Activated B cell treated with CpG ODN at 0.5 μM for 24 hours (primary cell): ENCODE results near the gene SH2D6. TPM values are rescaled to one million over a fixed set of nuclear protein-coding genes. Genes with fewer than 3 reads are reported as not detected.

ENCODE experiments used
- ATAC-seq: fragments of 200-7000 bp; cut with Tn5 transposase; one replicate; pipeline ENCODE4 v1.10.0; 2021; ENCODE audit warnings: low read depth, mild to moderate bottlenecking, moderate library complexity
- CTCF ChIA-PET: fragments of 350-600 bp; sonication (Branson Sonifier 250); formaldehyde crosslinking; loops from one replicate; lab custom pipeline; 2021; ENCODE audit warnings: antibody characterized with exemption; lab: Charles Lee
- POLR2A ChIA-PET: fragments of 350-600 bp; sonication (Branson Sonifier 250); formaldehyde crosslinking; loops from one replicate; lab custom pipeline; 2021; ENCODE audit warnings: antibody characterized with exemption; lab: Charles Lee
- DNase-seq: peaks from one replicate; pipeline ENCODE4 v3.0.0; 2022
- H3K27ac Mint-ChIP-seq: one replicate; pipeline ENCODE4 v1.8.0; 2020; ENCODE audit warnings: mixed read lengths
- H3K27me3 Mint-ChIP-seq: one replicate; pipeline ENCODE4 v1.8.0; 2021; ENCODE audit warnings: mixed read lengths
- H3K36me3 Mint-ChIP-seq: one replicate; pipeline ENCODE4 v1.8.0; 2021; ENCODE audit warnings: low read depth, mixed read lengths
- H3K4me1 Mint-ChIP-seq: one replicate; pipeline ENCODE4 v1.8.0; 2021; ENCODE audit warnings: mixed read lengths
- H3K4me3 Mint-ChIP-seq: one replicate; pipeline ENCODE4 v1.8.0; 2020; ENCODE audit warnings: mild to moderate bottlenecking, mixed read lengths
- H3K9me3 Mint-ChIP-seq: one replicate; pipeline ENCODE4 v1.8.0; 2020; ENCODE audit warnings: mixed read lengths
- CTCF ChIP-seq: fragments of 200-600 bp; IDR thresholded peaks from one replicate; pipeline ENCODE4 v1.8.0; 2022; ENCODE audit warnings: antibody characterized with exemption, mild to moderate bottlenecking
- intact Hi-C: fragments of 100-400 bp; cut with micrococcal nuclease; formaldehyde crosslinking; loops from one replicate; pipeline ENCODE4 v1.15.1; 2024
- total RNA-seq: library from RNA; stranded (reverse); gene quantifications from 2 replicates; pipeline ENCODE4 v1.2.3, GENCODE V29; 2022

The SH2D6 gene
- total RNA-seq, 1 donor from 2014 or later: 1.6 TPM

- intact Hi-C loops: no loop called here
- TF ChIP-seq CTCF: no peak
- CTCF ChIA-PET: no interaction called here
Measured at GRCh38 chr2:85458601-85459563, 40.4 kb downstream of the SH2D6 start.

GRCh38 chr2:85459771-85460170, 41.3 kb downstream of the SH2D6 start:
- ATAC-seq (no peak), DNase-seq (no peak)
- POLR2A ChIA-PET: no interaction called here
- H3K4me3 Mint-ChIP-seq: no peak overlapping the region
- H3K4me1 Mint-ChIP-seq: no peaks in the 10 kb centered on the region
- H3K27me3 Mint-ChIP-seq: peaks cover 3% of the 10 kb centered on the region
- no peak overlapping the region for H3K27ac Mint-ChIP-seq
- intact Hi-C loops: no loop called here
- no peaks in the 10 kb centered on the region for H3K36me3 Mint-ChIP-seq
- no peak for TF ChIP-seq CTCF
- CTCF ChIA-PET: no interaction called here
- H3K9me3 Mint-ChIP-seq: no peaks in the 10 kb centered on the region

More at GRCh38 chr2:85458601-85459563, 40.4 kb downstream of the SH2D6 start:
- Mint-ChIP-seq H3K36me3 (no peaks in the 10 kb centered on the region), H3K4me3 (no peak overlapping the region), H3K9me3 (no peaks in the 10 kb centered on the region), H3K27me3 (peaks cover 3% of the 10 kb centered on the region), H3K4me1 (no peaks in the 10 kb centered on the region), H3K27ac (no peak overlapping the region)
- ATAC-seq (no peak), DNase-seq (no peak)
- POLR2A ChIA-PET: no interaction called here

- no peak for TF ChIP-seq CTCF
- intact Hi-C loops: no loop called here
- no peak for ATAC-seq
- ChIA-PET CTCF (no interaction called here), POLR2A (no interaction called here)
- Mint-ChIP-seq H3K4me1 (no peaks in the 10 kb centered on the region), H3K4me3 (no peak overlapping the region), H3K36me3 (no peaks in the 10 kb centered on the region), H3K27ac (no peak overlapping the region), H3K9me3 (no peaks in the 10 kb centered on the region), H3K27me3 (no peaks in the 10 kb centered on the region)
- no peak for DNase-seq
Measured at GRCh38 chr2:85462322-85462721, 43.8 kb downstream of the SH2D6 start.

GRCh38 chr2:85468096-85468703, 49.7 kb downstream of the SH2D6 start:
- Mint-ChIP-seq H3K36me3 (no peaks in the 10 kb centered on the region), H3K4me1 (peaks cover 9% of the 10 kb centered on the region), H3K27me3 (no peaks in the 10 kb centered on the region), H3K4me3 (no peak overlapping the region), H3K27ac (no peak overlapping the region), H3K9me3 (no peaks in the 10 kb centered on the region)
- no peak for DNase-seq
- no peak for TF ChIP-seq CTCF
- POLR2A ChIA-PET: no interaction called here
- no peak for ATAC-seq
- intact Hi-C loops: no loop called here
- CTCF ChIA-PET: no interaction called here

GRCh38 chr2:85468704-85469349, 50.3 kb downstream of the SH2D6 start:
- ATAC-seq (no peak), DNase-seq (no peak)
- TF ChIP-seq CTCF: no peak
- Mint-ChIP-seq H3K27ac (no peak overlapping the region), H3K27me3 (no peaks in the 10 kb centered on the region), H3K4me3 (no peak overlapping the region), H3K36me3 (no peaks in the 10 kb centered on the region), H3K4me1 (peaks cover 9% of the 10 kb centered on the region), H3K9me3 (no peaks in the 10 kb centered on the region)
- ChIA-PET POLR2A (no interaction called here), CTCF (no interaction called here)
- intact Hi-C loops: no loop called here
